Stimulated activated CD4-positive, alpha-beta T cell treated with anti-CD3 and anti-CD28 coated beads, Interleukin-1b, Interleukin-23, amount 100 ng/mL, for 1 hour (primary cell): ENCODE results near the gene TRIM75.
"Not testable (repeated sequence)": the region's sequence is repeated elsewhere in the genome, so short reads cannot be mapped to it uniquely, and the experiment has no call there.

Experiments used
- DNase-seq, 2 donors: peaks; one replicate each; pipeline ENCODE4 v3.0.0-alpha.2; 2020; ENCODE audit warnings: low read depth in 2 of 2

Gene TRIM75

GRCh38 chr4:165053645-165054044 is at the start of gene TRIM75:
TSS of gene TRIM75 (plus strand) at chr4:165053866. CDS start at chr4:165059148, 5,282 bp downstream.
- no peak for DNase-seq

- DNase-seq = no peak
These were observed 48.2 kb upstream of the TRIM75 start for GRCh38 chr4:165005352-165005925.

GRCh38 chr4:165006456-165006855 is 47.2 kb upstream of the TRIM75 start:
- no peak for DNase-seq

- DNase-seq = no peak
These were observed 46.8 kb upstream of the TRIM75 start for GRCh38 chr4:165006886-165007285.

- no peak for DNase-seq
These were observed 44.0 kb upstream of the TRIM75 start for GRCh38 chr4:165009493-165010227.

GRCh38 chr4:165010487-165010886 is 43.2 kb upstream of the TRIM75 start:
- DNase-seq = no peak

GRCh38 chr4:165010991-165011390 is 42.7 kb upstream of the TRIM75 start:
- DNase-seq = no peak

- DNase-seq = no peak
These were observed 42.3 kb upstream of the TRIM75 start for GRCh38 chr4:165011403-165011802.

GRCh38 chr4:165013691-165014090 is 40.0 kb upstream of the TRIM75 start:
- no peak for DNase-seq

- no peak for DNase-seq
These were observed 36.7 kb upstream of the TRIM75 start for GRCh38 chr4:165016971-165017370.

GRCh38 chr4:165019995-165020394 is 33.7 kb upstream of the TRIM75 start:
- DNase-seq = not testable (repeated sequence)

GRCh38 chr4:165025782-165026181 is 27.9 kb upstream of the TRIM75 start:
- DNase-seq = not testable (repeated sequence)

GRCh38 chr4:165027762-165028402 is 25.8 kb upstream of the TRIM75 start:
- no peak for DNase-seq

GRCh38 chr4:165031436-165032211 is 22.0 kb upstream of the TRIM75 start, which contains the start of gene TRIM60:
TSS of gene TRIM60 (plus strand) at chr4:165031999. CDS start at chr4:165040073, 8,074 bp downstream.
- no peak for DNase-seq

- no peak for DNase-seq
These were observed 5.5 kb upstream of the TRIM75 start for GRCh38 chr4:165048170-165048569.

GRCh38 chr4:165052627-165053026 is 1.0 kb upstream of the TRIM75 start:
- no peak for DNase-seq

GRCh38 chr4:165055601-165056000 is 1.9 kb downstream of the TRIM75 start:
- DNase-seq = no peak

GRCh38 chr4:165058666-165059065 is 5.0 kb downstream of the TRIM75 start:
- no peak for DNase-seq

- no peak for DNase-seq
These were observed 5.7 kb downstream of the TRIM75 start for GRCh38 chr4:165059386-165059785.

GRCh38 chr4:165060938-165061337 is 7.3 kb downstream of the TRIM75 start:
- no peak for DNase-seq

- no peak for DNase-seq
These were observed 16.9 kb downstream of the TRIM75 start for GRCh38 chr4:165070560-165070959.

- not testable (repeated sequence) for DNase-seq
These were observed 19.7 kb downstream of the TRIM75 start for GRCh38 chr4:165073346-165073745.
